Stimulated activated CD4-positive, alpha-beta T cell treated with anti-CD3 and anti-CD28 coated beads, TNF-alpha, amount 100 ng/mL, for 4 hours (primary cell): ENCODE measurements around the gene PTPRD.

Source experiments
- DNase-seq, 3 experiments: peaks; one replicate each; pipeline ENCODE4 v3.0.0-alpha.2; 2020; ENCODE audit warnings: low read depth in 3 of 3

PTPRD gene

DNA sequence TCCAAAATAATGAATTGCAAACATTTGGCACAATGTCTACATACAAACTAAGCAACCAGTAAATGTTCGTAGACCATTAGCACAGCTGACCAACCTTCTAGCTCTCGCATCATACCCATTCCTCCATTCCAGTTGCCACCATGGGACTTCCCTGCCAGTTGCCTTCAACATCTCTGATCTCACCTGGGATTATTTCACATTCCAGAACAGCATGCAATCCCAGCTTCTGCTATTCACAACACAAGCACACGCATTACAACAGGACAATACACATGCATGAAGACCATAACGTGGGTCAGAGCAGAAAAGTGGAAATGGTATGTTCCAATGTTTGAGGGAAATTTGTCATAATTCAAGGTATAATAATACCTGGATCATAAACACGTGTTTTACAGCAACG lies 1965.0 kb downstream of the PTPRD start:
- no peak for DNase-seq

DNA sequence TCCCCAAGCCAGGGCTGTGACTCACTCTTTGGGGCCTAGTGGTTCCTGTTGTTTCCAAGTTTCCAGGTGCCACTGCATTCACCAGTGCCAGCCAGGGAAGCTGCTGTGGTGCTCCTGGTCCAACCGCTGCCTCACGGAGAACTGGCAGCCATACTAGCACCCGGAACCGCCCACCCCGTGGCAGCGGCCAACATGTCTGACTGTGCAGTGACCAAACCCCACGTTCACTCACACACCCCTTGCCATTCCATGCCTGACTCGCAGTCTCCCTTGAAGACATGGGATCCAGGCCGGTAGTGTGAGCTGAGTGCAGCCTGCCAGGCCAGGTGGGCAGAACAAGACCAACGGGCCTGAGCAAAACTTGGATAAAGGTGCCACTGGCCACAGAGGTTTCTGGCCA lies 1968.2 kb downstream of the PTPRD start:
- DNase-seq: no peak

DNA sequence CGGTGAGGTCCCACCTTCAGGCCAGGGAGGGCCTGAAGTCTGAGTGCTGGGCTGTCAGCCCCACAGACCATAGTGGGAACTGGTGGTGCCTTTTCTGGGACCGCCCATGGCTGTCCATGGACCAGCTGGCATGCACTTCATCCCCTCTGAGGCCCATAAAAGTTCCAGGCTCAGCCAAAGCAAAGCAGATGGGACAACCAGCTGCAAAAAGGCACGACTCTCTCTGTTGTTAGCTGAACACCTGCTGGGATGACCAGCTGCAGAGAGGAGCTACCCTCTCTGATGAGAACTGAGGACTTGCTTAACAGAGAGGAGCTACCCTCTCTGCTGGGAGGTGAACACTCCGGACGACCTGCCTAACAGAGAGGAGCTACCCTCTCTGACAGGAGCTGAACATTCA lies 1968.9 kb downstream of the PTPRD start:
- no peak for DNase-seq

DNA sequence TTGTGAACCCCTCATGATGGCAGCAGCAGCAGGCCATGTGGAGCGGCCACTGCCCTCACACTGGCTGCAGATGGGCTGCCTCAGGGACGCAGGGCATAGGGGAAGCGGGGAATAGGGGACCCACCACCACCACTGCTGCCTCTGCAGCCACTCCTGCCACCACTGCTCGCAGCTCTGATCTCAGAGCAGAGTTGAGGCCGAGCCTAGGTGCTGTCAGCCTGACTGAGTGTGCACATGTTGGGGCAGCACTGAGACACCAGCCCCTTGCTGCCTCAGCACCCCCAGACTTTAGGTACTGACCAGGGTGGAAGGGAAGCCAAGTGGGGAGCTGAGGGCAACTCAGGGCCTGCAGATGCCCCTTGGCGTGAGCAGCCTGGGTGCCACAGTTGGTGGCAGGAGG lies 1969.3 kb downstream of the PTPRD start:
- DNase-seq: no peak

DNA sequence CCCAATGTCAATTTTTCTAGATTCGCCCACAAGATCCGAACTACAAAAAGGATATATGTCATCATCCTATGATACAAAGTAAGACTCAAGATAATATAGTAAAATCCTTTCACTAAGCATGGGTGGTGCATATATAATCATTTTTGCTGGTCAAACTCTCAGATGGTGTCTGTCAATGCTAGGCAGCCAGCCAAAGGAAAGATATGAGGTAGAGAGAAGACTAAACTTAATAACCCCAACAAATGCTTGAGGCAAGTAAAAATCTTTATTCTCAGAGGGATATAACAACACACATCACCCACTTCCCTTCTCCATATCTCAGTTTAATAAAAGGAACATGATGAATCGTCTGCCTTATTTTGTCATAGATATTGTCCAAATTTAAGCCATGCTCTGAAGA lies 1972.0 kb downstream of the PTPRD start:
- no peak for DNase-seq

DNA sequence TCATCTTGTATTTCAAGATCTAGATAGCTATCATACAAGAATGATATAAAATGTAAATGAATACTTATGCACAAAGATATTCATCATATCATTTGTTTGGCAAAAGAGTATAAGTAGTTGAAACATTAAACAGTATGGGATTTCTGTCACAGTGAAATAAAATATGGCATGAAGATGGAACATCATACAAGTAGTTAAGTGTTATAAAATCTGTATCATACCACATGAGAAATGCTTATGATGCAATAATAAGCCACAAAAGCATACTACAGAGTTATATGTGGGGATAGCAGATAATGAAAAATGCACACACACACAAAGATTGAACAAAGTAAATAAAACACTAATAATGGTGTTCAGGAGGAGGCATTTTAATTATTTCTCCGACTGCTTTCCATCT lies 1975.2 kb downstream of the PTPRD start:
- DNase-seq: no peak

DNA sequence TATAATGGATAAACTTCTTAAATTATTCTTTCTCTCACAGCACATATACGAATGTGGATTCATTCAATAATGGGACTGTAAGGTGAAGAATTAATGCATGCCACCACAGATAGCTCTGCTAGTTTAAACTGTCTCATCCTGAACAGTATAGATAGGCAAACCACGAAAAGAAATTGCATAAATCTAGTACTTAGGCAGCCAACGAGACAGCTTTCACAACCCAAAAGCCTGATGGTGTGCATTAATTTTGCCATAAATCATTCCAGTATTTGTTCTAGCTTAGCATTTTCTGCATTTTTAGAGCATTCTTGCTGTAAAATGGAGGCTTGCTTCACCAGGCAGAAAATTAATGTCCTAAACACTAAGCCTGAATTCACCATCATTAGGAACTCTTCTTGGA lies 1979.0 kb downstream of the PTPRD start:
- no peak for DNase-seq

DNA sequence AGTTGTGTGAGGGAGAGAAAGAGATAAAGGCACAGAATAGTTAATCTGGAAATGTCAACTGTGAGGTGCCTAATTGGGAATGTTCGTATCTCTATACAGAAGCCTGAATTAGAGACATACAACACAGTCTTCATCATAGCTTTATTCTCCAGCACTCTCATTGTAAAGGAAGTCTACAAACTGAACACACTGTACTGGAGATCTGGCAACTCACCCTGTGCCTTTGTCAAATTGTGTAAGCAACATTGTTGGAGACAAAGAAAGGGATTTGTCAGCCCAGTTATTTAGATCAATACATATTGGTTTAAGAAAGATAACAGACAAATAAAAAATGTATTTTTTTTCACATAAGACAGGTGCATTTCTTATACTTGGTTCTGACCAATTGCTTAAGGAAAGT lies 1980.3 kb downstream of the PTPRD start:
- DNase-seq: no peak

DNA sequence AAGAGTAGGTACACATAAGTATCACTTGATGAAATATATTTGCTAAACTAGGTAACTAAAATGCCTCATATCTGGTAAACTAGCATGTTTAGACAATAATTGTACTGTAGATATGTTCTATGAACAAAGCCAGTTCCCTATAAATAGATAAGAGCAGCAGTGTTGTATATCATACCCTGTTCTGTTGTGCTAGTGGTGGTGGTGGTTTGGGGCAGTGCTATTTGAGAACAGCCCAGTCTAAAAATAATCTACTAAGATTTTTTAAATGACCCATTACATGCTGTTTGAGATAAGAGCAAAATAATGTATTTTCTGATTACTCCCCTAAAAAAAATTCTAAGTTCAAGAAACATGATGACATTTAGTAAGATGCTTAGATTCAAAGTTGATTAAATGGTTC lies 1984.0 kb downstream of the PTPRD start:
- no peak for DNase-seq

DNA sequence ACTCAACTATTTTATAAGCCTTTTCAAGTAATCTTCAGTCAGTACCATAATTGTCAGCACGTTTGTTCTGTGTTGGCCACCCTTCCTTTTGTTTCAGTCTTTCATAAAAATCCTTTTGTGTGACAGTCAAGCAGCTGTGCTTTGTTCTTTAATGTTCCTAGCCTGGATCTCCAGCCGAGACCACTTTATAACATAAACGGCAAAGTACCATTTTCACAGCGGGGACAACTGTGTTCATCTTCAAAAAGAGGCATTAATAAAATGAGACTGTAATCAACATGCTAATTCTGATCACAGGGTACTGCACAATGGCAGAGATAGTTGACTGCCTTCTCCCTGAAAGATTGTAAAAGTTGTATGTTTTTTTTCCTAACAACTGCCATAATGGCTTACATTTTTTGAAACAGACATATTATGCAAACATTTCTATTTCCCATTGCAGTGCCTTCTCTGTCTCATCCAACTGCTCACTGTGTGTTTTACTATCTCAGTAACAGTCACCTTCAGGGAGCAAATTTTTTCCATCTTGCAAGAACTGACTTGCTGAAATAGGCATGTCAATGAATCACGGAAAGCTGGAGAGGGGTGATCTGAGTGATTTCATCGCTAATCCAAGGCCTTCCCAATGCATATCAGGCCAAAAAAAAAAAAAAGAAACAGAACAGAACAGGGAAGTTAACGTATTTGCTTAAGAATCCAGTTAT lies 1984.7 kb downstream of the PTPRD start:
- DNase-seq: no peak

DNA sequence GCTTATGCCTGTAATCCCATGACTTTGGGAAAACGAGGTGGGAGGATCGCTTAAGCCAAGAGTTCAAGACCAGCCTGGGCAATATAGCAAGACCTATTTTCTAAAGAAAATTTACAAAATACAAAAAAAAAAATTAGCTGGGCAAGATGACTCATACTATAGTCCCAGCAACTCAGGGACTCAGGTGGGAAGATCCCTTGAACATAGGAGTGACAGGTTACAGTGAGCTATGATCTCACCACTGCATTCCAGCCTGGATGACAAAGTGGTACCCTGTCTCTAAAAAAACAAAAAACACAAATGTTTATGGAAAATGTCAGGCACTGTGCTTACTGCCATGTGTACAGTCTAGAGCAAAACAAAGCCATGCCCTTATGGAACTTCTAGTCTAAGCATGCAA lies 1989.9 kb downstream of the PTPRD start:
- no peak for DNase-seq

DNA sequence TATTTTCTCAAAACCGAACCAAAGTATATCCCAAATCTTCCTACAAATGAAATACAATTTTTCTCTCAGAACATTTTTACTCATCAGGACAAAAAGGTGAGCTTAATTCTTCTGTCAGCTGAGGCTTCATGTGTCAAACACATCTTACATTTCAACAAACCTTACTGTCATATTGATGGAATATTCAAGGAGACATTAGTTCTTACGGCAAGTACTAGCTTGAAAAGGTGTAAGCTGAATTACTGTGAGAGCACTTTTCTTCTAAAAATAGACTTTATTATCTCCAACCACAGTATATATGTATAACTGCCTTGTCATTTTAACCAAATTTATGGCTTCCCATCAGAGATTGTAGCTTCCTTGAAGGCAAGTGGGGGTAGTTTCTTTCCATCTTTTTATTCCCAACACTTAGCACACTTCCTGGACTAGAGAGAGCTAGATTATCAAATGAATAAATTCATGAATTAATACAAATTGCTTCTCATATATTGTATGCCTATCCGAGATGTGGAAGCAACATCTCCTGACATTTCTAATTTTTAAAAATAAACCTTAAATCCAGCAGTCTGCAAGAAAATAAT lies 1990.5 kb downstream of the PTPRD start:
- no peak for DNase-seq

DNA sequence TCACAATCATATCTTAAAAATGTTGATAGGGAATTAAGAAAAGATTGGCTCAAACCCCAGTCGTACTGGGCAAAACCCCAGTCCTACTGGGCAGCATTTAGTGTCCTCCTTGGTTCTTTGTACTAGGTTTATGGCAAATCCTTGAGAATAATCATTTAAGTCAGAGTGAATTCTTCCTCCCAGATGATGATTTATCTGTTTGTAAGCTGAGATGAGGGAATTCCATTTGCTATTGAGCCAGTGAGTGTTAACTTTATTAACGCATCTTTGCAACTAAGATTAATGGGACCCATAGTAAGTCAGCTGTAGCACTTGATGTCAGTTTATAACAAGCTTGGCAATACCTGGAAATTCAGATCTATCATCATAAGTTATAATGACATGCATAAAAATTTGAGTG lies 1991.4 kb downstream of the PTPRD start:
- DNase-seq: no peak

DNA sequence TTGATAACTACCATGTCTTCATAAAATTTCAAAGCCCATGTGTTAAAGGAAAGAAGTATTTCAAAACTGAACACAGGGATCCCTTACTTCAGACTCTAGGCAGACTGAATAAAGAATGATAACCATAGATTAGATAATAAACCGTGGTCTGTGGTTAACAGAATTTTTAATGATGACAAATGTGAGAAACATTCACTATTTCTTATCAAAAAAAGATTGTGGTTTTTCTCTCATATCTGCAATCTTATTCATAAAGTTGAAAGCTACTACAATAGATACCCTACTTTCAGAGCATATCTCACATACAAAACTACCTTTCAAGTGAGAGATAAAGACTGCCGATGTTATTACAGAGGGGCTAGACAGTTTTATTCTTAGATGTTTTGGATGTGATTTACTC lies 1996.4 kb downstream of the PTPRD start:
- no peak for DNase-seq

DNA sequence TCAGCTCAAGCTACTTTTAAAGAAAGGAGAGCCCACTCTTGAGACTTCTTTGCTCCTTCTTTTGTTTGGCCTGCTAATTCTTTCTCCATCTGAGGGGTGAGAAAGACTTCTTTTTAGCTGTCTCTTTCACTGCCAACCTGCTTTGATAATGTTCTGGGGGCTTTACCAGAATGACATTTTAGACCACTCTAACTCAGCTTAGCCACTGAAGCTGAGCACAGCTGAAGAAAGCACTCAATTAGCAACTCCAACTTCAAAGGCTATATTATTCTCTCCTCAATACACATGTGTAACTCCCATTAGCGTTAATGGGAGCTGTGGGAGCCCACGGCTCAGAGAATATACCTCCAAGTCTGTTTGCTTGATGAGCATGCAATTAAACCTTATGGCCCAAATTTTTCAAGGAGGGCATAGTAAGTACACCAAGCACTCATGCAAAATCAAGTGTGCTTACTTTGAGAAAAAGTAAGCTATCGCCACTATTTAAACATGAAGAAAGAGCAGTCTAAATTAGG lies 1997.8 kb downstream of the PTPRD start:
- no peak for DNase-seq

DNA sequence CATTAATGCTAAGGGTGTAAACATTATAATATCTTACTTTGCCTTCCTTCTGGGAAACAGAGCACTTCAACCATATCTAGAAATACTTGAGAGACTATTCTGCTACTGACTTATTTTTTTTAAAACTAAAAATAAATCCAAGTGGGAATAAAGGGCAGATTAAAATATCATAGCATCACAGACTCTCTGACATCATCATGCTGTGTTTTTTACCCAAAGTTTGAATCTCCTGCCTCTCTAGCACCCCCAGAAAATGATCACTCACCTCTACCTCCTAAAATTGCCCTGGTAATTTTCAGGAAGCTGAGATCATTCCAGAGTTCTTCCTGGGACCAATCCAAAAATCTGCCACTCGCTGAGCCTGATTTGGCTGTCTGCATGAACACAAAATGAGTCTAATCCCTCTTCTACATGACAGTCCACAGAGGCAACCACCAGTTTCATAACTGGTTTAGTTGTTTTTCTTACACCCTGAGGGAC lies 1999.4 kb downstream of the PTPRD start:
- DNase-seq: no peak

DNA sequence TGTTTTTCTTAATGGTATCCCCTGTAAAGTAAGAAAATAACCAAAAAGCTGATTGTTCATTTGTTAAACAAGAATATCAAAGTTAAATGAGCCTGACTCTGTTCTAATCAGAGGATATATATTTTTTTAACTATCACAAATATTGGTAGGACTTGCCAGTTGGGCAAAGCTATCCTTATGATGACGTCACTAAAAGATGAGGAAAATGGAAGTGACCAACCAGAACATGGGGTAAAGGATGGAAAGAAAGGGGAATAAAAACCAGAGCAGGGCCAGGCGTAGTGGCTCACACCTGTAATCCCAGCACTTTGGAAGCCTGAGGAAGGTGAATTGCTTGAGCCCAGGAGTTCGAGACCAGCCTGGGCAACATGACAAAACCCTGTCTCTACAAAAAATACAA lies 2001.6 kb downstream of the PTPRD start:
- no peak for DNase-seq

DNA sequence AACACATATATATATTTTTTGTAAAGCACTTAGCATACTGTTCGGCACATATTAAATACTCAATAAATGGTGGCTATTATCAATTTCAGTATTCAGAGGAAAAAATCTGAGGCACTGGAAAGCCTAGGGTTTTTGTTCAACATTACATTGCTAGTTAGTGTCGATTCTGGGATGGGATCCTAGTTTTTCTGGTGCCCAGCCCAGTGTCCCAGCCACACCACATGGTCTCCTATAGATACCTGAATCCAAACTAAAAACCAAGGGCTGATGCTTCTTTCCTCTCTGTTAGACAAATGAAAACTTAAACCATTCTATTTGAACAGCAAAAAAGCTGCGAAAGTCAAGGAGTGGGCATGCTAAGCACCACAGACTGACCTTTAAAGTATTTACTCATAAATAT lies 2002.5 kb downstream of the PTPRD start:
- DNase-seq: no peak

DNA sequence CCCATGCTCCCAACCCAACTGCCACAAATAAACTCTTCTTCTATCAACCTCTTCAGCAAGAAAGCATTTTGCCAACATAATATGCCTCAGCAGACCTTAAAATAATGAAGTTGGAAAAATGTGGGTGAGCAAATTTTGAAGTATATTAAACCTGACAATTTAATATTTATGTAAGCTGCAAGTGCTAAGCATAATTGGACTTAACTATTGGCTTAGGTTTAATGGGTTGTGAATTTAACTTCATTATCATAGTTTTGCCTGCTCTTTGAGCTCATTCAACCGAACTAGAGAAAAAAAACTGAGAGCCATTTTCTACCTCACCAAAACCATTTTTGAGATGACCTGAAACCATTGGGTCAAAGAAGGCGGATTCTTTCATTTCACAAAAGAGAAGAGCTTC lies 2007.7 kb downstream of the PTPRD start:
- DNase-seq: no peak

DNA sequence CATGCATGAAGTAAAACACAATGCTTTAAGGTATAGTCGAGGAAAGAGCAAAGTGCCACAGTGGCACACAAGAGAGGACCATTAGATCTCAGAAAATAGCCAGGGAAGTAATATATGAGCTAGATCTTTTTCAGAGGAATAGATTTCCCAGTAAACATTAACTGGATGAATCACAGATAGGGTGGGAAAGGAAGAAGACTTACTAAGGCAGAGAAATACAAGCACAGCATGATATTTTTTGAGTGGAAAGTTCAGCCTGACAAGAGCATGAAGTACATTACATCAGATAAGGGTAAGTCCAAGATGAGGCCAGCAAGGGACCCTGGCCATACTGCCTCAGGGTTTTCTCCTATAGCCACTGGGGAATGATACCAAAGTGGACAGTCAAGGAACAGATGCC lies 2008.6 kb downstream of the PTPRD start:
- DNase-seq: no peak

DNA sequence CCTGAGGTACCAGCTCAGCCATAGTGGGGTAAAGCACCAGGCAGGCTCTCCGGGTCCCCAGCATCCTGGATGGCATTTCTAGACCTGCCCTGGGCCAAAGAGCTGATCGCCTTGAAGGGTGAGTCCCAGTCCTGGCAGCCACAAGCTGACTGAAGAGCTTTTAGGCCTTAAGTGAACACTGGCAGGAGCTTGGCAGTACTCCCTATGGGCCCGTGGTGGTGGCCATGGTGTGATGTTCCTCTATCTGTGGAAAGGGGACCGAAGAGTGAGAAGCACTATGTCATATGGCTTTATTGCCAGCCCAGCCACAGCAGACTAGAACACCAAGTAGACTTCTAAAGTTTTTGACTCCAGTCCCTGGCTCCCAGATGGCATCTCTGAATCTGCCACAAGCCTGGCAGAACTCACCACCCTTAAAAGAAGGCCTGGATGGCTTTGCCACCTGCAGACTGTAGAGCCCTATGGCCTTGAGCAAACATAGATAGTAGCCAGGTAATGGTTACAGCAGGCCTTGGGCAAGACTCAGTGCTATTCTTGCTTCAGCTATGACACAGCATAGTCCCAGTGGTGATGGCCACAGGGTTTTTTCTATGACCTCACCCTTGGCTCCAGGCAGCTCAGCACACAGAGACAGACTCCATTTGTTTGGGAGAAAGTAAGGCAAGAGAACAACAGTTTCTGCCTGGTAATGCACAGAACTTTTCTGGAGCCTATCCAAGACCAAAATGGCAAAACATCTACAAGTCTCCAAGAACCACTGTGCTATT lies 2011.7 kb downstream of the PTPRD start:
- no peak for DNase-seq

DNA sequence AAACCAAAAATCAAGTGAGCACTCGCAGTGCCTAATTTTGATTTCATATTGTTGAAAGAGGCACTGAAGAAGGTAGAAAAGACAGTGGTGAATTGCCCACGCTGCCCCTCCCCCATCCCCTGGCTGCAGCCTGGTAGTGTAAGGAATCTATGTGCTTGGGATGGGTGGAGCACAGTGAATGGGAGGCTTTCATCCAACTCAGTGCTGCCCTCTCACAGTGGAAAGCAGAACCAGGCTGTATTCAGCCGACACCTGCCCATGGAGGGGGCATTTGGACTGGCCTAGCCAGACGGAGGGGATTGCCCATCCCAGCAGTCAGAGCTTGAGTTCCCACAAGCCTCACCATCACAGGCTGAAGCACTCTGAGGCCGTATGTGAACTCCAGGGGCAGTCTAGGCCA lies 2012.9 kb downstream of the PTPRD start:
- no peak for DNase-seq

DNA sequence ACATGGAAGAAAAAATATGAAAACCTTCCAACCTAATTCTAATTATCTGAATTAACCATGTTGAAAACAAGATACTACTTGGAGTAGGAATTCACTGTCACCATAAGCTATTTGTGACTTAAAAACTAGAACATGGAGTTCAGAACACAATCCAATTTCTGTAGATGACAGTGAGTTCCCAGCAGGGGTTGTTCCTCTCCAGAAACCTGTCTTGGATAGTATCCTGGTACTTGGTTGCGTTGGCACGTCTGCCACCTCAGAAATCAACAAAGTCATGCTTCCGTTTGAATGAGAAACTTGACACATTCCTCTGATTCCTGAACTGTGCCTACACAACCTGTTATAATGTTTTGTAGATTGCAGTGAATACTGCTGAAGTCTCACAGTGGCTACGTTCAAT lies 2023.3 kb downstream of the PTPRD start:
- DNase-seq: no peak
